ENCODE results near the gene SBNO2.

The SBNO2 gene, protein sequence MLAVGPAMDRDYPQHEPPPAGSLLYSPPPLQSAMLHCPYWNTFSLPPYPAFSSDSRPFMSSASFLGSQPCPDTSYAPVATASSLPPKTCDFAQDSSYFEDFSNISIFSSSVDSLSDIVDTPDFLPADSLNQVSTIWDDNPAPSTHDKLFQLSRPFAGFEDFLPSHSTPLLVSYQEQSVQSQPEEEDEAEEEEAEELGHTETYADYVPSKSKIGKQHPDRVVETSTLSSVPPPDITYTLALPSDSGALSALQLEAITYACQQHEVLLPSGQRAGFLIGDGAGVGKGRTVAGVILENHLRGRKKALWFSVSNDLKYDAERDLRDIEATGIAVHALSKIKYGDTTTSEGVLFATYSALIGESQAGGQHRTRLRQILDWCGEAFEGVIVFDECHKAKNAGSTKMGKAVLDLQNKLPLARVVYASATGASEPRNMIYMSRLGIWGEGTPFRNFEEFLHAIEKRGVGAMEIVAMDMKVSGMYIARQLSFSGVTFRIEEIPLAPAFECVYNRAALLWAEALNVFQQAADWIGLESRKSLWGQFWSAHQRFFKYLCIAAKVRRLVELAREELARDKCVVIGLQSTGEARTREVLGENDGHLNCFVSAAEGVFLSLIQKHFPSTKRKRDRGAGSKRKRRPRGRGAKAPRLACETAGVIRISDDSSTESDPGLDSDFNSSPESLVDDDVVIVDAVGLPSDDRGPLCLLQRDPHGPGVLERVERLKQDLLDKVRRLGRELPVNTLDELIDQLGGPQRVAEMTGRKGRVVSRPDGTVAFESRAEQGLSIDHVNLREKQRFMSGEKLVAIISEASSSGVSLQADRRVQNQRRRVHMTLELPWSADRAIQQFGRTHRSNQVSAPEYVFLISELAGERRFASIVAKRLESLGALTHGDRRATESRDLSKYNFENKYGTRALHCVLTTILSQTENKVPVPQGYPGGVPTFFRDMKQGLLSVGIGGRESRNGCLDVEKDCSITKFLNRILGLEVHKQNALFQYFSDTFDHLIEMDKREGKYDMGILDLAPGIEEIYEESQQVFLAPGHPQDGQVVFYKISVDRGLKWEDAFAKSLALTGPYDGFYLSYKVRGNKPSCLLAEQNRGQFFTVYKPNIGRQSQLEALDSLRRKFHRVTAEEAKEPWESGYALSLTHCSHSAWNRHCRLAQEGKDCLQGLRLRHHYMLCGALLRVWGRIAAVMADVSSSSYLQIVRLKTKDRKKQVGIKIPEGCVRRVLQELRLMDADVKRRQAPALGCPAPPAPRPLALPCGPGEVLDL (N-terminal part only)

DNA sequence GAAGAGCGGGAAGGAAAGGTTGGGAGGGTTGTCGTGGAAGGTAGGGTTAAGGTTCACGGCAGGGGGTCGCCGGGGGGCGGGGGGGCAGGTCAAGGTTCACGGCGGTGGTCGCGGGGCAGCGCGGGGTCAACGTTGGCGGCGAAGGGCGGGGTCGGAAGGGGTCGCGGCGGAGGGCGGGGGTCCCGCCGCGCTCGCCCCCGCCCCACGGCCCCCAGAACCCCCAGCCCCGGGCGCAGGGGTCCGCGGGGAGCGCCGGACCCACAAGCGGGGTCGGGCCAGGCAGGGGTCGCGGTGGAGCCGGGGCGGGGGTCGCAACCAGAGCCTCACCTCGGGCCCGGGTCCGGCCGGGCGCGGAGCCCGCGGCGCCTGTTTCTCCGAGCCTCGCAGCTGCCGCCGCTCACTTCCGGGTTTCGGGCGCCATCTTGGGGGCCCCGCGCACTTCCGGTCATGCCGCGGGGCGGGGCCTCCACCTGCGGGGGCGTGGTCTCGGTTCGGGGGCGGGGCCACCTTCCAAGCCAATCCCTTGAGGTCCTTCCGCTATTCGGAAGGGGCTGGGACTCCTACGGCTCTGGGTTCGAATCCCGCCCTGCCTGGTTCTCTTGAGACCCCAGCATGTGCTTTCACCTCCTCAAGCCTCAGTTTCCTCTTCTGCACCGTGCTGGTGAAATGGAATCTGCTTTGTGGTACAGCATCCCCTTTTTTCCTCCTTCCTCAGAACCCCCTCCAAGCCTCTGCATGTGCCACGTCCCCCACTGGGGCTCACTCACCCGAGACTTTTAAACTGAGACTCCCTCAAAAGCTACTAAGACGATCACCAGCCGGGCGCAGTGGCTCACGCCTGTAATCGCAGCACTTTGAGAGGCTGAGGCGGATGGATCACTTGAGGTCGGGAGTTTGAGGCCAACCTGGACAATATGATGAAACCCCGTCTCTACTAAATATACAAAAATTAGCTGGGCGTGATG, at the start of gene SBNO2:
TSS of gene SBNO2 (minus strand) at position 424 of the 965 bp plus-strand sequence. CDS start 19,992 bp downstream, outside the sequence.
- peak; percentile 46 for DNase-seq

DNA sequence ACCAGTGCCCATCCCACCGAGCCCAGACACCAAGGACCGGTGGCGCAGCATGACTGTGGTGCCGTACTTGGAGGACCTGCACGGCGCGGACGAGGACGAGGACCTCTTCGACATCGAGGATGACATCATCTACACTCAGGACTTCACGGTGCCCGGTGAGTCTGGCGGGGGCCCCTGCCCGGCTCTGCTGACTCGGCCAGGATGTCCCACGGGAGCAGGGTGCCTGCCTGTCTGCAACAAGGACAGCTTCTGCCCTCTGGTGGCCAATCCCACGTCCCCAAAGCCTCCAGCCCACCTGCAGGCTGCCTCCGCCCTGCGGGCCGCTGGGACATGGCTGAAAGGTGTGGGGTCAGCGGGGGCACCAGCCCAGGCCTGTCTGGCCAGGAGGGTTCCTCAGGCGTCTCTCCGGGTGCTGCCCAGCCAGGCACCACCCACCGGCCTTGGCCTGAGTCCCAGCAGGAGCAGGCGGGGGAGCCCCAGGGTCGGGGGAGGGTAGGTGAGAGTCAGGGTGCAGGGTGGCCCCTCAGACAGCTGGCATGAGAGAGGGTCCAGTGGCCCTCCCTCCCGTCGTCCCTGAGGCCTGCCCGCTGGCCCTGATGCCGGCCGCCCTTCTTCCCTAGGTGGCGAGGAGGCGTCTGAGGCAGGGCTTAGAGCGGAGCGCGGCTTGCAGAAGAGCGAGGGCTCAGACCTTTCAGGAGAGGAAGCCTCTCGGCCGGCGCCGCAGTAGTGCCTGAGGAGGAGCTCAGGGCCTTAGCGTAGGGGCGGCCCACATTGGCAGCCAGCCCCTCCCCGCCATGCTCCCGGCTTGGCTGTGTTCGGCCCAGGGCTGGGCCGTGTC, 49.2 kb upstream of the SBNO2 start:
- no peak for DNase-seq

DNA sequence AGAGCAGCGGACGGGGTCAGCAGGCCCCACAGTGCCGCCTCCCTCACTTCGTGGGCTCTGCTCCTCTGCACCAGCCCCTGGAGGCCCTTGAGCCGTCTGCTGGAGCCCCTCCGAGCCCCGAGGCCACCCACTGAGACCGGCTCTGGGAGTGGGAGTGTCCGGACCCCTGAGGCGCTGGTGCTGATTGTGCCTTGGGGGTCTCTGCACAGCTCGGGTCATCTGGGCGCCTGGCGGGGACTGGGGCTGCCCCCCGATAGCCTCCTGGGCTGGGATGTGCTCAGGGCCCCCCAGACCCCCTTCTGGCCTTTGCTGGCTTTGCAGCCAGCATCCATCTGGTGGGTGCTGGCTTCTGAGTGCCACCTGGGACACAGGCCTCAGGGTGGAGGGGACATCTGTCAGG, 48.3 kb upstream of the SBNO2 start:
- no peak for DNase-seq

DNA sequence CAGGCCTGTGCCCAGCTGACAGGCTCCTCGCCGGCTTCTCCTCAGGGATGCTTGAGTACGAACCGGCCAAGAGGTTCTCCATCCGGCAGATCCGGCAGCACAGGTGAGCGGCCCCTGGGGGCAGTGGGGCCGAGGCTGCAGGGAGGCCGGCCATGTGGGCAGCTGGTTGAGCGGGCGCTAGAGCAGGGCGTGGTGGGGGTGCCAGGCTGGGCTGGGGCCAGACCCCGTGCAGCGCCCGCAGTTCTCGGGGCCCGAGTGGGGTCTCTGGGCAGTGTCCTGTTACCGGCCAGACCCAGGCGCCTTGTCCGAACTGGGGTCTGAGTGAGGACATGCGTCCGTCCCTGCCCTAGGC, 47.8 kb upstream of the SBNO2 start:
- DNase-seq = no peak

DNA sequence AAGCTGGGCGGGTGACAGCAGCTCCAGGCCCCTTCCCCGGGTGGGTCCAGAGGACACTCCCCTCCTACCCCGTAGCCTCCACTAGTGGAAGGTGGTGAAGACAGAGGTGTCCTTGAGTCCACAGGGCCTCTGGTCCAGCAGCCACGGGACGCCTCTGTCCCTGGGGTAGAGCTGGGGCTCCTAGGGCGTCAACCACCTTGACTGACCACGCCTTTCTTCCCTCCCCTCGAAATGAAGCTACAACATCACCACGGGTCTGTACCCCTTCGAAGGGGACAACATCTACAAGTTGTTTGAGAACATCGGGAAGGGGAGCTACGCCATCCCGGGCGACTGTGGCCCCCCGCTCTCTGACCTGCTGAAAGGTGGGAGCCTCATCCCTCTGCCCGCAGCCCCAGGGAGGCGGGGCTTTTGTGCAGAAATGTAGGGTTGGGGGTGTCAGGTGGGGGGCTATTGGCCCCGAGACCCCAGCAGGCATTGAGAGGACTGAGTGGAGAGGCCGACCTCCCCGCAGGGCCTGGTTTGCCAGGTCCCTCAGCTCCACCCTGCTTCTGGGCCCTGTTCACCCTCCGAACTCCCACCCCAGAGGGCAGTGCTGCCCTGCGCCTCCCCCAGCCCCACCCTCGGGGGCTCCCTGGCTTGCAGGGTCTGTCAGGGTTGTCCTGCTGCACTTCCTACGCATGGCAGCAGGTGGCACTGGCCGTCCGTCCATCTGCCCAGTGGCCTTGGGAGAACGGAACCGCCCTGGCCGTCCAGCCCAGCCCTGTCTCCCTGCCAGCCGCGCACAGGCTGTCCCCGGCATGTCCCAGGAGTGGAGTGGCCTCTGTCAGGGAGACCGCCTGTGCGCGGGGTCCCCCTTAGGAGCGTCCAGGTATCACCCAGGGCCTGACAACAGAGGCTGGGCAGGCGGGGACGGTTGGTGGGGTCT, 47.2 kb upstream of the SBNO2 start:
- DNase-seq = no peak

DNA sequence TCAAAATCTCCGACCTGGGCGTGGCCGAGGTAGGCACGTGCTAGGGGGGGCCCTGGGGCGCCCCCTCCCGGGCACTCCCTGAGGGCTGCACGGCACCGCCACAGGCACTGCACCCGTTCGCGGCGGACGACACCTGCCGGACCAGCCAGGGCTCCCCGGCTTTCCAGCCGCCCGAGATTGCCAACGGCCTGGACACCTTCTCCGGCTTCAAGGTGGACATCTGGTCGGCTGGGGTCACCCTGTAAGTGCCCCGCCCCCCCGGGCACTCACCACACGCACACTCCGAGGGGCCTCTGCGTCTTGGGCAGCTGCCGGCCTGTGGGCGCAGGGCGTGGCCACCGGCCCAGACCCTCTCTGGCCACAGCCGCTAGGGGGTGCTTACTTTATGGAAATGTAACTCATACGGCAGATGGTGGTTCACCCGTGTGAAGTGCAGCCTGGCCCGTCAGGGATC, 46.4 kb upstream of the SBNO2 start:
- no peak for DNase-seq

DNA sequence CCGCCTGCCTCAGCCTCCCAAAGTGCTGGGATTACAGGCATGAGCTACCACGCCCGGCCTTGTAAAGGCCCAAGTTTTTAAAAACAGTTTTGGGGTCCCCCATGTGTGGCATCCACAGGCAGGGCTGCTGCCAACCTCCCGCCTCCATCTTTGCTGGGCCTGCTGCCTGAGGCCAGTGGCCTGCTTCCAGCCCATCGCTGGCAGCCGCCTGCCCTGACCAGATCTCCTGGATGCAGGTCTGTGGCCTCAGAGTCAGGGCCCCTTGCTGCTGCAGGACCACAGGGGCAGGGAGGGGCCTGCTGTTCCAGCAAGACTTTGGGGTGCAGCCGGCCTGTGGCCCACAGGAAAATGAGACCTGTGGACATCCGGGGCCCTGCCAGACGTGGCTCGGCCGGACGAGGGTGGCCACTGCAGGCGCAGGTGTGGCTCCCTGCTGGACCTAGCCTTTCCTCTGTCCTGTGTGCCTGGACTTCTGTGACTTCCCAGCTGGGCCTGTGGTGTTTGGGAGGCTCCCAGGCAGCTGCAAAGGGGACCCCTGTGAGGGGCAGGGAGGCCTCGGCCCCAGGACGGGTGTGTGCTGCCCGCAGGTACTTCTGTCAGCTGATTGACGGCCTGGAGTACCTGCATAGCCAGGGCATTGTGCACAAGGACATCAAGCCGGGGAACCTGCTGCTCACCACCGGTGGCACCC, 45.9 kb upstream of the SBNO2 start:
- DNase-seq = no peak

DNA sequence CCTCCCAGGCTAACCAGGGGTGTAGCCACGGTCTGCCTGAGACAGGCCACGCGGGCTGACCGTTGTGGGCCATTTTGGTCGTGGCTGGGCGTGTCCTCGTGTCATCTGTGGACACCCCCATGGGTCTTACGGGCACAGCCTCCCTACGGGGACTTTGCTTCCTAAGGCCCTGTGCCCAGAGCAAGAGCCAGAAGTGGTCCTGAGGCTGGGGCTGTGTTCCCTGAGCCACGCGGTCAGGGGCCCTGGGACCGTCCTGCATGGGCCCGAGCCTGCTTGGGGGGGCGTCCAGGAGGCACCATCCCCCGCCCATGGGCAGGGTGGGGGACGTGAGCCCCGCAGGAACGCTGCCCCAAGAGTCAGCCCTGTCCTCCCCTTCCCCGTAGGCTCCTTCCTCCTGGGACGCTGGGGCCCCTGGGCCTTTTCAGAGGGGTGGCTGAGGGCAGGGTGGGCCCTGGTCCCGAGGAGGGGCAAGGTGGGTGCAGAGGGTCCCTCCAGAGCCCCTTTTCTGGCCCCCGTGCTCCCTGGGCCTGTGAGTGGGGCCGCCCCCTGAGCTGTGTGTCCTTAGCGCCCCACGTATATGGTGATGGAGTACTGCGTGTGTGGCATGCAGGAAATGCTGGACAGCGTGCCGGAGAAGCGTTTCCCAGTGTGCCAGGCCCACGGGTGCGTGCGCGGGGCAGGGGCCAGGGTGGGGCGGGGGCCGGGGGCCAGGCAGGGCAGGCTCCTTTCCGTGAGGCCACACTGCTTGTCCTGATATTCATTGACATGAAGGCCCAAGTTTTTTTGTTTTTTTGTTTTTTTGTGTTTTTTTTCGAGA, 44.9 kb upstream of the SBNO2 start:
- DNase-seq = no peak

DNA sequence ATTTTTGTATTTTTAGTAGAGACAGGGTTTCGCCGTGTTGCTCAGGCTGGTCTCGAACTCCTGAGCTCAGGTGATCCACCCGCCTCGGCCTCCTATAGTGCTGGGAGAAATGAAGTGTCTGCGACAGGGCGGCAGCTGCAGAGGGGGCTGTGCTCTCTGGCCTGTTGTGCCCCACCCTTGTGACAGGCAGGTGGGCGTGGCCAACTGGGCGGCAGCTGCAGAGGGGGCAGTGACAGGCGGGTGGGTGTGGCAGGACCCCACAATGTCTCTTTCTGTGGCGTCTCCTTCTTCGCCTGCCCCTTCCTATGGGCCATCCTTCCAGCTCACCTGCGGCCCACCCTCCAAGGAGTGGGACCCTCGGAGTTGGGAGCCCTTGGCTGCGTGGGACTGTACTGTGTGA, 43.3 kb upstream of the SBNO2 start:
- no peak for DNase-seq

DNA sequence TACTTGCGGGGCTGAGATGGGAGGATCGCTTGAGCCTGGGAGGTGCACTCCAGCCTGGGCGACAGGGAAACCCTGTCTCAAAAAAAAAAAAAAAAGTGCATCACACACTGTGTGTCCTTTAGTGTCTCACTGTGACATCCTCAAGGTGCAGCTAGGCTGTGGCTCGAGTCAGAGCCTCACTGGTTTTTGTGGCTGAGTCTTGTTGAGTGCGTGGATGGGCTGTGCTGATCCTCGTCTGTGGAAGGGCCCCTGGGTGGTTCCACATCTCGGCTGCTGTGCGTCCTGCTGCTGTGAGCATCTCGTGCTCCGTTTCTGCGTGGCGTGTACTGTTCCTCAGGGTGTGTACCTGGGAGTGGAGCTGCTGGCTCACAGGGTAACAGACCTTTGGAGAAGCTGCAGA, 42.7 kb upstream of the SBNO2 start:
- DNase-seq = no peak

DNA sequence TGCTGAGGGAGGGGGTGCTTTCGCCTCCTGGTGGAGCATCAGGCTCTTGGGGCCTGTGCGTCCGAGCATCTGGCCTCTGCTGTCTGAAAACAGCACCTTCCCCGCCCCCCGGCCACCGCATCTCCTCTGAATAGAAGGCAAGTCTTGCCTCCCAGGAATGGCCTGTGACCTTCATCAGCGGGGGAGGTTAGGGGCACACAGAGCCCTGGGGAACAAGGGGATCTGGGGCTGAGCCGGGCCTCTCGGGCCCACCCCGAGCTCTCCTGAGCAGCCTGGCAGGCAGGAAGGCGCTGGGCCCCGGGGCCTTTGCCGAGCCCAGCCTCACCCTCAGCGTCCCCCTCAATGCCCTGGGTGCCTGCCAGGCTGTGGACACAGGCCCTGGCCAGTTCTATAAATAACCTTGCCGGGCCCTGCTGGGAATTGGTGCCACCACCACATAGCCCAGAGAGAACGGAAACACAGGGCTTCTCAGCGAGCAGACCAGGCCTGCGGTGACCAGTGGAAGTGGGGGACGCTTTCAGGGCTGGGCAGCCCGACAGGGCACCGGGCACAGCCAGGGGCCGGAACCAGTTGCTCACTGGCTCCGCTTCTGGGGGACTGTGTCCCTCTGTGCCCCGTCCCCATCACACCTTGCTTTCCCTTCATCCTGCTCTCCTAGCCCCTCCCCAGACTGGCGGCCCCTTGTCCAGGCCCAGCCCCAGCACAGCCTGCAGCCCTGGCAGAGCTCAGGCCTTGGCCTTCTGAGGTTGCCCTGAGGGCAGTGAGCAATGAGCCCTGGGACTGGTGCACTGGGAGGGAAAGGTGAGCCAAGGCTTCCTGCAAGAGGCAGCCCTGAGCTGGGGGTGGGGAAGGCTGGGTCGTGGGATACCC, 41.0 kb upstream of the SBNO2 start:
- DNase-seq = no peak

DNA sequence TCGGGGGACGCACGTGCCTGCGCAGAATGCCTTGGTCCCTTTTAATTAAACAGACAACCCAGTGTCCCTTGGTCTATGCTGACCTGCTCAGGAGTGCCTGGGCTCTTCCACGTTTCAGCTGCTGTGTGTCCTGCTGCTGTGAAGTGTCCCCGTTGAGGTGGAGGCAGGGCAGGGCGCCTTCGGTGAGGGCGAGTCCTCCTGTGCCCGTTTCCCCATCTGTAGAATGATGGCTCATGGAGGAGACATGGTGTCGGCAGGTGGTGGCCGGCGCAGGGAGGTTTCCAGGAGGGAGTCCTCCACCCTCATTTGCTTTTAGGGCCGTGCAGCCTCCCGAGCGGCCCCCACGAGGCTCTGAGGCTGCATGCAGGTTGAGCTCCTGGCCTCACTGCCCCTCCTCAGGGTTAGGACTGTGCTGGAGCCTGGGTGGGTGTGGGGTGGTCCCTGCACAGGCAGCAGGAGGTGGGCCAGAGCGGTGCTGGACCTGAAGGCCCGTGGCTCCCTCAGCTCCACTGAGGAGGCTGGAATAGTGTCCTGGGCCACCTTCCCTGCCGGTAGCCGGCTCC, 40.3 kb upstream of the SBNO2 start:
- DNase-seq = no peak

DNA sequence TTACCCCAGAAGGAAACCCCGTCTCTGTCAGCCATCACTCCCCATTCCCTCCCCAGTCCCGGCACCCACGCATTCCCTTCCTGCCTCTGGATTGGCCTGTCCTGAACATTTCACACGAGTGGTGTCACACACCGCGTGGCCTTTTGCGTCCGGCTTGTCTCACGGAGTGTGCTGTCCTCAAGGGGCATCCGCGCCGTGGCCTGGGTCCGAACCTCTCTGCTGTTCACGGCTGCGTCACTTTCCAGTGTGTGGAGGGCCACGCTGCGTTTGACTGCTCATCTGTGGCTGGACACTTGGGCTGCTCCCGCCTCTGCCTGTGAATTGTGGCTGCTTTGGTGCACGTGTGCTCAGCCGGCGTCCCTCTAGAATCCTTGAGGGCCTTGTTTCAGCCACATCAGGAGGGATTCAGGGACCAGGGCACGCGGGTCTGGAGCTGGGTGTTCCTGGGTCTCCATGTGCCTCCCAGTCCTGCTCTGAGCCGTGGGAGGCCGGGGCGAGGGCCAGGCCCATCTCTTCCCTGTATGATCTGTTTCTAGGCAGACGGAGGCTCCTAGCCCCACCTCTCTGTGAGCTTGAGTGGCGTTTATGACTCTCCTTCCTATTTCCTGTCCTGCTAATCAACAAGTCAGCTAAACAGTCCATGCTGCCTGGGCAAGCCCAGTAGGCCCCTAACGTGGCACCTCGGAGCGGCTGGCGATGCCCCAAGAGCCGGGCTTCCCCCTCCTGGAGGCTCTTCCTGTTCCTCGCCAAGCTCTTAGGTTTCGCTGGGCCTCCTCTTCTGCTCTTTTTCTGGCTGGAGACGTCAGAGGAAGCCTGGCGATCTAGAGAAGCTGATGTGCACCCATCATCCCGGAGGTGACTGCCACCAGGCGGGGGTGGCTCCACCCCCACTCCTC, 39.6 kb upstream of the SBNO2 start:
- DNase-seq = no peak

DNA sequence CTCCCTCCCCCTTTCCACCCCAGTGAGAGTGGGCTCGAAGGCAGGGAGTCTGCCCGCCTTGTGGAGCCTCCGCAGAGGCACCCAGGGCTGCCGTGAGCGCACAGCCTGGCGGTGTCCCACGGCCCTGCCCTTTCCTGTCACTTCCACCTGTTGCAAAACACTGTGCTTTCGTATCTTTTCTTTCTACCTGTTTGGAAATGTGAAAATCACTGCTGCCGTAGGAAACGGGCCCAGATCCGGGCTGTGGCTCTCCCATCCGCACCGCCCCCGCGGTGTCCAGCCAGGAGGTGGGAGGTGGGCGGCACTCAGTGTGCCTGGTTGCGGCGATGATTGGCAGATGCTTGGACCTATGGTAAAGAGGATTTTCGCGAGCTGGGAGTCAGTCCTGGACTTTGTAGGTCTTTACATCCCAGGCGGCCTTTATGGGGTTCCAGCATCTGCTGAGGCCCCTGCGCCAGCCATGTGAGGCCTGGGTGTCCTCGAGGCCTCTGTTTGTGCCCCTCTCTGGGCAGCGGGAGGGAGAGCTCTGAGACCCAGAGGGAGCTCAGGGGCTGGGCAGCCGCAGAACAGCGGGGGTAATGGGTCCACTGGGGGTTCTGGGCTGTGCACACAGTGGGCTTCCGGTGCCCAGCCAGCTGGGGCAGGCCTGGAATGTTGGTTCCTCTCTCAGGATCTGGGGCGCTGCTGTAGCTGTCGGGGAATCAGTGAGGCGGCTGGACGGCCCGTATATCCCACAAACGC, 37.6 kb upstream of the SBNO2 start:
- DNase-seq = no peak

DNA sequence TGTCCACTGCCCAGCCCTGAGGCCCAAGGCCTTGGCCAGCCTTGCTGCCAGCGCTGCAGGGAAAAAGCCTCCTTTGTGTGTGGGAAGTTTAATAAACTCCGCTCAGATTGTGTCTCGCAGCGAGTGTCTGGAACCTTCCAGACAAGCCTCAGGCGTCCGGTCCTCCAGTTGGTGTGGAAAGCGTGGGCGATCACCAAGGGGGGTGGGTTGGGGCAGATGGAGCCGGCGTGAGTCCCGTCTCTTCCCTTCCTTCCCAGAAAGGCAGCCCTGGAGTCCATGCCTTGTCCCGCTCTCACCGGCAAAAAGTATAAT, 36.1 kb upstream of the SBNO2 start:
- DNase-seq = no peak

All from DMS79 (cell line).